ENCODE data around the gene SIL1.

The SIL1 gene

DNA sequence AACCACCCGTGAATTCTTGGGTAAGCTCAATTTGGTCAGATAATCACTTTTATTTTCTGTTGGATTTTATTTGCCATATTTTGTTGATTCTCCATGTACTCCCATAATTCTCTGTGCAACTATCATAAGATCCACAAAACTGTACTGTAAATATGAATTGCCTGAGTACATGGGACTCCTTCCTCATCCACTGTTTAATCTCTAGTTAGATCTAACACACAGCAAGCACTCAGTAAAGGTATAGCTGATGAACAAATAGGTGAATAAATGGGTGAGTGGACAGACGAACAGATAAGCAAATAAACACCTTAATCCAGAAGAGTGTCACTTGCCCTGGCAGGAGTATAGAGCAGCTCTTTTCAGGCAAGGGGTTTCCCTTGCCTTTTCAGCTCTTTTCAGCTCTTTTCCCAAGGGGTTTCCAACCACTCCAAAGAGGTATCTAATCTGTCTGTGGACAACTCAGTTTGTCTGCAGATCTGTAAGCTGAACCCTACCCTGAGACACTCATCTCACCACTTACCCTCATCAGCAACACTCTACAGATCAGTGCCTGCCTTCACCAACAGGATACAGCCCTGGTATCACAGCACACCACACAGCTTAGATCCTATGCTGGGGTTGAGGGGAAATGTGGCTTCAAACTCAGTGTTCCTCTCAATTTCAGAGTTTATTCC, 51.2 kb downstream of the SIL1 start:
- in situ Hi-C loops (cut with MboI; ENCODE audit: low sequenced_read_pairs): no loop called here

- in situ Hi-C loops (cut with MboI; ENCODE audit: low sequenced_read_pairs): no loop called here
Observed at GRCh38 chr5:139141446-139142204, 56.5 kb downstream of the SIL1 start.

DNA sequence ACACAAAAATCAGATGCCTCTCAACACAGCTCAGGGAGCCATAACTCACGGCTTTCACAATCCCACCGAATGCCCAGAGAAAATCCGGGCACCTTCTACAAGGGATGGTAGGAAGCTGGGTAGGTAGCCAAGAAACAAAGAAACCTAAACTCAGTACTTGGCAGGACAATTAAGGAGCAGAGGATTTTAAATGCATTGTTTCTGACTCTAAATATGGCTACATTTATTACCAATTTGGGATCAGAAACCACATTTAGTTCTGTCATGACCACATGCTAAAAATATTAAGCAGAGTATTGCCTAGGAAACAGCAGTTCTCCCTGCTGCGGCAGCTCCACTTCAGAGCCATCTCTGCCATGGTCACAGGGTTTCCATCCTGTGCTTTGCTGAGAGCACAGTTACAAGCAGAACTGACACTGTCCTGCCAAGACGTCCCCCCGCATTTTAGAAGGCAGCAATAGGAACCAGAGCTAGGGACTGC, 57.5 kb downstream of the SIL1 start:
- in situ Hi-C loops (cut with MboI; ENCODE audit: low sequenced_read_pairs): no loop called here

DNA sequence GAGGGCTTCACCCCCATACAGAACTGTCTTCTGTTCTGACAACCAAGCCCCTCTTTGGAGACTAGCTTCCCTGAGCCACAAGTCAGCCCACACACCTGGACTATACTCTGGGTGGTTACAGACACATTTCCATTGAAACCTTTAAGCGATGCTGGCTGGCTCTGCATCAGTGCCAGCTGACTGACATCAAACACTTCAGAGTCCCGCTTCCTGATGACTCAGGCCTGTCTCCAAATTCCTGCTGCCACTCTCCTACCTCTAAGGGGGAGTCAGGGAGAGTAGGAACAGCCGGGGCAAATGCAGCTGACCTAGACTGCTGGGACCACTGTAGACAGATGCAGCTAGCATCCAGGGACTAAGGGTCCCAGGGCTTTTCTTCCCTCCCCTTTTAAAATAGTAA, 59.4 kb downstream of the SIL1 start:
- in situ Hi-C loops (cut with MboI; ENCODE audit: low sequenced_read_pairs): no loop called here

- in situ Hi-C loops (cut with MboI; ENCODE audit: low sequenced_read_pairs): no loop called here
Observed at GRCh38 chr5:139138109-139138508, 60.1 kb downstream of the SIL1 start.

DNA sequence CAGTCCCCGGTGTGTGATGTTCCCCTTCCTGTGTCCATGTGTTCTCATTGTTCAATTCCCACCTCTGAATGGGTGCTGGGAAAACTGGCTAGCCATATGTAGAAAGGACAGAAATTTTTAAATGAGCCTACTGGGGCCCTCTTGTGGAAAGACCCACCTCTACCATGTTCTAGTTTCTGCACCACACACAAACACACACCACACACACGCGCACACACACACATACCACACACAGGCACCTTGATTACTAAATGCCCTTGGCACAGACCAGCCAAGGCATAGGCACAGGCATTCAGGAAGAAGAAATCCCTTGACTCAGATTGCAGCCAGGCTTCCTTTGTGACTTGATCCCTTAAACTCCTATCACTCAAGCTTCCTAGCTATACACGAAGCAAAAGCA, 60.5 kb downstream of the SIL1 start:
- in situ Hi-C loops (cut with MboI; ENCODE audit: low sequenced_read_pairs): no loop called here

DNA sequence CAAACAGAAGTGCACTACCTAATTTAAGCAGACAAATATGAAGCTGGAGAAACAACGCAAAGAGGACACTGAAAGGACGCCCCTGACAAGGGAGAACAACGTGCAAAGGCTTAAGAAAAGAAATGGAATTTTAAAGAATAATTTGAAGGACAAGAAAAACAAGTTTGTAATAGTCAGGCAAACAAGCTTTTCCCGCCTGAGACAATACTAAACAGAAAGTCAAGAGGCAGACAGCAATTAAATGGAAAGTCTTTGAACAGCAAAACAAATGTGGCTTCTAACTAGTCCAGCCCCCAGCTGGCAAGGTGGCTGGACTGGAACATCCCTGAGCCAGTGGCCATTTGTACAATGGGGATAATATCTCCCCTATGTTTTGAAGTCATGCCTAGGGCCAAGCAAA, 63.3 kb downstream of the SIL1 start:
- in situ Hi-C loops (cut with MboI; ENCODE audit: low sequenced_read_pairs): no loop called here

DNA sequence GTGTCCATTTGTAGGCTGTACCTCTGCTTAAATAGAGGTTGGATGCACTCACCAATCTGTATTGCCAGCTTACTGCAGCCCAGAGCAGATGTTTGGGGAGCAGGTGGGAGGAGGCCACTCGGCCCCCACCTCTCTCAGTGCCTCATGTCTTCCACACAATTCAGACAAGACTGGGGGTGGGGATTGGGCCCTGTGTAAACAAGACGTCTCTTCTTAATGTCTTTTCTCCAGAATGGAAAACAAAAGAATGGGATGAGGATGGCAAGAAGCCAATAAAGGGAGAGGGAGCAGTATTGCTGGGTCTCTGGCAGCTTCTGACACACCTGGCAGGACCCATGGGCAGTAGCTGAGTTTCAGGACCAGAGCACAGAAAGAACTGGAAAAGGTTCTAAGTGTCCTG, 64.9 kb downstream of the SIL1 start:
- in situ Hi-C loops (cut with MboI; ENCODE audit: low sequenced_read_pairs): no loop called here

- in situ Hi-C loops (cut with MboI; ENCODE audit: low sequenced_read_pairs): no loop called here
Observed at GRCh38 chr5:139132515-139132914, 65.7 kb downstream of the SIL1 start.

GRCh38 chr5:139131921-139132432, 66.2 kb downstream of the SIL1 start:
- in situ Hi-C loops (cut with MboI; ENCODE audit: low sequenced_read_pairs): no loop called here

DNA sequence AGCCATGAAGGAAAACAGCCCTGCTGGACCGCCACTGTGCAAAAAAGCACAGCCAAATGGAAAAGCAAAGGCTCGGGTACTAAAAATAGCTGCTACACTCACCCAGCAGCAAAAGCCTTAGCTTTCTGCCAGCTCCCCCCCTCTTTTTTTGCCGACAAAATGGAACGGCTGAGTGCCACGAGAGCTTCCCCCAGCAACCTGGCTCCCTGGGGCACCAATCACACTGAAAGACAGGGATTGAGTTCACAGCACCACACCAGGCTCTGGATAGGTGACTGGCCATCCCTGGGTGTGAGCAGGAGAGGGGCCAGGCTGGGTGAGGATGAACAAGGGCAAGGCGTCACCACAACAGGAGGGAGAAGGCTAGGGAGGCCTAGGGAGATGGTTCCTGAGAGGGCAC, 66.7 kb downstream of the SIL1 start:
- in situ Hi-C loops (cut with MboI; ENCODE audit: low sequenced_read_pairs): no loop called here

GRCh38 chr5:139131062-139131461, 67.1 kb downstream of the SIL1 start:
- in situ Hi-C loops (cut with MboI; ENCODE audit: low sequenced_read_pairs): no loop called here

DNA sequence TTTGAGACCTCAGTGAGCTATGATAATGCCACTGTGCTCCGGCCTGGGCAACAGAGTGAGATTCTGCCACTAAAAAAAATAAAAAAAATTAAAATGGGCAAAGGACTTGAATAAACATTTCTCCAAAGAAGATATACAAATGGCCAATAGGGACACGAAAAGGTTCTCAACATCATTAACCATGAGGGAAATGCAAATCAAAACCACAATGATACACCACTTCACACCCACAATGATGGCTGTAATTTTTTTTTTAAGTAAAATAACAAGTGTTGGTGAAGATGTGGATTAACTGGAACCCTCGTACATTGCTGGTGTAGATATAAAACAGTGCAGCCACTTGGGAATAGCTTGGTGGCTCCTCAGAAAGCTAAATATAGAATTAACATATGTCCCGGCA, 68.0 kb downstream of the SIL1 start:
- in situ Hi-C loops (cut with MboI; ENCODE audit: low sequenced_read_pairs): no loop called here

- in situ Hi-C loops (cut with MboI; ENCODE audit: low sequenced_read_pairs): no loop called here
Observed at GRCh38 chr5:139126711-139127111, 71.5 kb downstream of the SIL1 start.

DNA sequence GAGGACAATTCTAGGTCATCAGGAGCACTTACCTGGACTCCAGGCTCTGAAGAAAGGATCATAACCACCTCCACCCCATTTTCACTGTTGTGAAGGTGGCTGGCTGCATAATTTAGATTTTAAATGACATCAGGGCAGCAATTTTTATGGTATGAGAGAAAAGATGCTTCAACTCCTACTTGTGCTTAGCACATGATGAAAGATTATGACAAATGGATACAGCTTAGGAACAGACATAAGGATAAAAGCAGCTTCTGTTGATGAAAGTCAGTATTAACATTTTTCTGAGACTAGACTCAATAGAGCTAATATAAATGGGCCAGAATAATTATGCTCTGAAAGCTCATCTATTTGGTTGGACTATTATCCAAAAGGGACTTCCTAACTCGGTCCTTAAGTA, 72.2 kb downstream of the SIL1 start:
- in situ Hi-C loops (cut with MboI; ENCODE audit: low sequenced_read_pairs): no loop called here

- in situ Hi-C loops (cut with MboI; ENCODE audit: low sequenced_read_pairs): no loop called here
Observed at GRCh38 chr5:139124774-139125520, 73.2 kb downstream of the SIL1 start.

DNA sequence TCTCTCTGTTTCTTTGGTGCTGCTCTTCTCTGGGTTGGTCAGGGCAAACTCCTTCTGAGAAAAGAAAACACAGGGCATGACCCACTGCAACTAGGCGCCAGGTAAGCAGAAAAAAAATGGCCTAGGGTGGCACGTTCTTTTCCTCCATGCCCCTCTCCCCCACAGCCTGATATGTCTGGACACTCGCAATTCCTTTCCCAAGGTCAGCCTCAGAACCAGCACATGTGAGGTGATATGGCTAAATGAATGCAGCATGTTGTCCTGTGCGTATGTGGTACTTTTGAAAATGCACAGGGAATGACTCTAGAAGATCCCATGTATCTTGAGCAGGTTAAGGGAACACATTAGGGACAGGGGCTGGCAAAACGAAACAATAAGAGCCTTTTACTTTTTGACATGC, 77.0 kb downstream of the SIL1 start:
- in situ Hi-C loops (cut with MboI; ENCODE audit: low sequenced_read_pairs): no loop called here

- in situ Hi-C loops (cut with MboI; ENCODE audit: low sequenced_read_pairs): no loop called here
Observed at GRCh38 chr5:139120521-139120920, 77.6 kb downstream of the SIL1 start.

DNA sequence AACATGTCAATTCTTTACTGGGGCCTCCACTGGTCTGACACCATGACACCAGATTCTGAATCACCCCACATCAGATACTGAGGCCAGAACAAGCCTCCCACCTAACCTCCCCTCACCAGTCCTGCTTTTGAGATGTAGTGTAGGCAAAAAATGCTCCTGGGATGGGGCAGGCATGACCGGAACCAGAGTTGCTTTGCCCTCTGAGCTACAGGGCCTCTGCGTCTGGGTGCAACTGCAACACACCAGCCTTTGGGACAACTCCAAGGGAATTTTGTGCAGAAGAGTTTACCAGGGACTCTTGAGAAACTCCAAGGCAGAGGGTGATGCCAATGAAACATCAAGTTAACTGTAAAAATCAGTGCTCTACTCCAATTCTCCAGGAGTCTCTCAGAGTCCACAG, 79.4 kb downstream of the SIL1 start:
- in situ Hi-C loops (cut with MboI; ENCODE audit: low sequenced_read_pairs): no loop called here

DNA sequence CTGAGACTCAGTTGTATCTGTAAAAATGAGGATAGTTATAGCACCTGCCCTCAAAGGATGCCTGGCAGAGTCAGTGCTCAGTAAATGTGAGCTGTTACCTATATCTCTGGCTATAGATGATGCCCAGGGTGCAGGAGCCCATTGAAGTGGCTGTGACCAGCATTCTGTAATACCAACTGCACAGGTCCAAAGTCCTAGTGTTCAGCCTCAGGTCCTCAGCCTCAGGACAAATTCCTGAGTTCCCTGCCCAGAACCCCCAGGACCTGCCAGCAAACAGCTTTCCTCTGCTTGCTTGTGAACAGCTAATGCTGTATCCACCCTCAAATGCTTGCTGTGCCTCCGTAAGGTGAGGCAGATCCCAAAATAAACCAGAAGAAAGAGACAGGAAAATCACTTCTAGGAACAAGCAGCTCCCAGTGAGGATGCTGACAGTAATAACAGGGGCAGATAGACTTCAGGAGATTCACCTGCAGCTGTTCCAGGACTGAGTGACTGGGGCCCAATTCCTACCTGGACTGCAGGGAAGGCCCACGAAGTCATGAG, 80.8 kb downstream of the SIL1 start:
- in situ Hi-C loops (cut with MboI; ENCODE audit: low sequenced_read_pairs): no loop called here

- in situ Hi-C loops (cut with MboI; ENCODE audit: low sequenced_read_pairs): no loop called here
Observed at GRCh38 chr5:139116100-139116655, 82.0 kb downstream of the SIL1 start.
